Activated CD8-positive, alpha-beta memory T cell treated with anti-CD3 and anti-CD28 coated beads, Interleukin-2, amount 50 U/mL, for 24 hours (primary cell): ENCODE data around the gene PIP5K1B.

Source experiments
- DNase-seq: peaks from one replicate; pipeline ENCODE4 v3.0.0-alpha.2; 2020; ENCODE audit errors: extremely low read depth

Gene PIP5K1B

GRCh38 chr9:68951879-68952659 is 247.0 kb downstream of the PIP5K1B start:
- DNase-seq = no peak

DNA sequence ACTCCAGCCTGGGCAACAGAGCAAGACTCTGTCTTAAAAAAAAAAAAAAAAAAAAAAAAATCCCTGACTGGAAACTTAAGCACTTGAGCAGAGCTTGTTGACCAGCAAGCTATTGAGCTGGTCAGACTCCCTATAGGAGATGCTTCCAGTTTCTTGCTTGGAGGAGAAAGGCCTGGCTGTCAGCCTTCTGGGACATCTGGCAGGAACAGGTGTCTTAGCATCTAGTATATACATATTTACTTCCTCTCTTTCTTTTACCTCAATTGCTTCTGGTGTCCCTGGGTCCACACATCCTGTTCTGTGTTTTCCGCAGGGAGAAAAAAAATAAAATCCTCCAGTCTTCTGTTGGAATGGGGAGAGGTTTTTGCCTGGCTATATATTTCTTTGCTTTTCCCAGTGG is 248.7 kb downstream of the PIP5K1B start:
- no peak for DNase-seq

GRCh38 chr9:68955330-68955729 is 250.3 kb downstream of the PIP5K1B start:
- no peak for DNase-seq

DNA sequence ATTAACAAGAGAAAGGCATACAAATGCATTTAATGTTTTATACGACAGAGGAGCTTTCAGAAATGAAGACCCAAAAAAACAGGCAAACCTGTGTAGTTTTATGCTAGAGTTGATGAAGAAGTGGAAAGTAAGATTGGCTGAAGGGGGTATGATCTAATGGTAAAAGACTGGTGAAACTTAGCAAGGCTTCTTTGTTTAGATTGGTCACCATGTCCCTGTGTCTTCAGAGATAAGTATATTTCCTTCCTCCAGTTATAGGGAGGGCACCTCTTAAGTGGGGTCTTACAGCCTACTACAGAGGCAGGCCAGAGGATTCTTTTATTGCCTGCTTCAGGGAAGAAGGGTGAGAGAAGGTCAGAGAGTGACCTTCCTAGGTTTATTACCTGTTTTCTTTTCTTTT is 252.4 kb downstream of the PIP5K1B start:
- no peak for DNase-seq

GRCh38 chr9:68961587-68961986 is 256.5 kb downstream of the PIP5K1B start:
- no peak for DNase-seq

DNA sequence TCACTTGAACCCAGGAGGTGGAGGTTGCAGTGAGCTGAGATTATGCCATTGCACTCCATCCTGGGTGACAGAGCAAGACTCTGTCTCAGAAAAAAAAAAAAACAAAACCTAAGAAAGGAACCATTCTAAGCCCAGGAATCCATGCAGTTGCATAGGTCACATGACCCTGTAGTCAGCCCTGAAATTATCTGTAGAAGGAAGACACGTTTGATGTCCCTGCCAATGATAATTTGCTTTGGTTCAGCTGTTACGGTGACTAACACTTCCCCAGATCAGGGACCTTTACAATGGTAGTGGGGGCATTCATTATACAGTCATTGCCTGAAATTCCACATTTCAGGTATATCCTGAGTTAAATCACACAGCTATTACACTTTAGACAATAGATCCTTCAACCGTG is 258.4 kb downstream of the PIP5K1B start:
- no peak for DNase-seq

- DNase-seq = no peak
These were observed 259.1 kb downstream of the PIP5K1B start for GRCh38 chr9:68964102-68964541.

DNA sequence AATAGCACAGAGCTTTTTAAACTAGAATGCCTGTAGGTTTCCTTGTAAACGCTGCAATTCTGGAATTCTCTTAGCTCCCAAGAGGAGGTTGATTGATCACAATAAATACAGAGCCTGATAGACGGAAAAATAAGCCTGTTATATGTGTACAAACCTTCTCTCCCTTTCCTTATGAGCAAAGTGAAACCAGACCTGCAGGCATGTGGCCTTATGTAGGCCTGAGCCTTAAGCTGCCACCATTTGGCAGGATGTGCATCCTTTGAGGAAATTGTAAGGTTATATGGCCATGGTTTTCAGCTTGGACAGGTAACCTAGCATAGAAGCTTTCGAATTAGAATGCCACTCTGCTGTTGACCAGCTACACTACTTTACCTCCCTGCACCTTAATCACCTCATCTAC is 259.7 kb downstream of the PIP5K1B start:
- DNase-seq = no peak

GRCh38 chr9:68966496-68966944 is 261.5 kb downstream of the PIP5K1B start:
- no peak for DNase-seq

DNA sequence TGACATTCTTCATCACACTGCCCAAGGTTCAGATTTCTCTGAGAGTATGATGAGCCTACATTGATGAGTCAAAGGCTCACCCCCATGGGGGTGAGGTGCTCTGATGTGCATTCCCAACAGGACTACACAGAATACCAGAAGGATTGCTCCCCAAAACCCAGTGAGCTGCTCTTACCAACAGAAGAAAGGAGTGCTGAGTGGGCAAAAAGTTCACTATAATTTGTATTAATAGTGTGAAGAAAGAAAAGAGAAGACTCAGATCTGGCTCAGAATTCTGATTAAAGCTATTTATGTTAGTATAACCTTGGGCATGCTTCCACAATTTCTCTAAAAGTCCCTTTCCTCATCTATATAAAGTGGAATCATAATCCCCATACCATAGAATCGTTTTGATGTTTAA is 262.8 kb downstream of the PIP5K1B start:
- no peak for DNase-seq

DNA sequence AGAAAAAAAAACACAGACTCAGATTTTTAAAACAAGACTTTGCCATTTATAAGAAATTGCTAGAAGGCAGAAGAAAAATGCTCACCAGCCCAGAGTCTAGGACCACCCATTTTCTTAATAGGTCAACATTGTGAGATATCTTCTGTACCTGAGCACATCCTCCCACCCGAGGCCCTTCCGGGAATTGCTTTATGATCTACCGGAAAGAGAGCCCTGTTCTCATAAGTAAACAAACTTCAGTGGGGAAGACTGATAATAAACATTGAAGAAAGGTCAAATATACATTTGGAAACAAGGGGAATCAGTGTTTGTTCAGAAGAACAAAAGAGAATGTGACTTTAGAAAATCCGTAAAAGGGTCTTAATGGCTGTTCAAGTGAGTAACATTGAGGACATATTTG is 264.5 kb downstream of the PIP5K1B start:
- no peak for DNase-seq

DNA sequence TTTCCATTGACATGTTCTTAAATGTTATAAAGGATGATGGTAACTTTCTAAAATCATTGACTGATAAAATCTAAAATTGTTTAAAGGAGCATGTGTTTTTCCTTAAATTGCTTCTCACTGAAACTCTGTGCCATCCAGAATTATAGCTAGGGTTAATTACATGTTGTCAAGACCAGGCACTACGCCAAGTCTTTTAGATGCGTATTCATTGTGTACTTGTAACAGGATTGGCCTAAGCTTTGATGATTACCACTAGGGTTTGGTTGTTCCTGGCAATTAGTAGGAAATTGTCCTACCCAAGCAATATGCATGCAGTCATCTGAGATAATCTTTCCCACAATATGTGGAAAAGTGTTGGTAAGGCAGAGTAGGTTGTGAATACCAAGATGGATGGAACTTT is 265.1 kb downstream of the PIP5K1B start:
- no peak for DNase-seq

DNA sequence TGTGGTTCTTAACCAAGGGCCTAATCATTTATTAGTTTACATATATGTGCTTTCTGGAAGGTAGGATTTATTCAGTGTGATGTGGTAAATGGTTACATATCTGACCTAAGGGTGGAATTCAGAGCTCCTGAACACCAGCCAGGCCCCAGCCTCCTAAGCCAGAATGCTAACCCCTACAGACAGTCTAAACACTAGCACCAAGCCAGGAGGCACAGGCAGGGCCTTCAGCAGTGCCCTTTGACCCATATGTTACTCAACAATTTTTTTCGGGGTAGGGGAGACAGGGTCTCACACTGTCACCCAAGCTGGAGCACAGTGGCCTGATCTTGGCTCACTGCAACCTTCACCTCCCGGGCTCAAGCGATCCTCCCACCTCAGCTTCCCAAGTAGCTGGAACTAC is 268.6 kb downstream of the PIP5K1B start:
- no peak for DNase-seq

GRCh38 chr9:68974431-68974830 is 269.4 kb downstream of the PIP5K1B start:
- no peak for DNase-seq

DNA sequence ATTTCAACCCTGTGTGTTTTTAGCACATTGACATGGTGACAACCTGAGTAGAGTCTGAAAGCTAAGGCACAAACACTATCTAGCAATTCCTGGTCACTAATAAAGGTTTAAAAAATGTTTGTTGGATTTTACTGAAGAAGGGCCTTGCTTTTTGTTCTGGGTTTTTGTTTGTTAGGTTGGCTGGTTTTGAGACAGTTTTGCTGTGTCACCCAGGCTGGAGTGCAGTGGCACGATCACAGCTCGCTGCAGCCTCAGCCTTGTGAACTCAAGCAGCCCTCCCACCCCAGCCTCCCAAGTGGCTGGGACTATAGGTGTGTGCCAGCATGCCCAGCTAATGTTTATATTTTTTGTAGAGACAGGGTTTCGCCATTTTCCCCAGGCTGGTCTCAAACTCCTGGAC is 269.9 kb downstream of the PIP5K1B start:
- DNase-seq = no peak

GRCh38 chr9:68975365-68976043 is 270.5 kb downstream of the PIP5K1B start:
- no peak for DNase-seq

GRCh38 chr9:68978066-68978465 is 273.0 kb downstream of the PIP5K1B start:
- no peak for DNase-seq

DNA sequence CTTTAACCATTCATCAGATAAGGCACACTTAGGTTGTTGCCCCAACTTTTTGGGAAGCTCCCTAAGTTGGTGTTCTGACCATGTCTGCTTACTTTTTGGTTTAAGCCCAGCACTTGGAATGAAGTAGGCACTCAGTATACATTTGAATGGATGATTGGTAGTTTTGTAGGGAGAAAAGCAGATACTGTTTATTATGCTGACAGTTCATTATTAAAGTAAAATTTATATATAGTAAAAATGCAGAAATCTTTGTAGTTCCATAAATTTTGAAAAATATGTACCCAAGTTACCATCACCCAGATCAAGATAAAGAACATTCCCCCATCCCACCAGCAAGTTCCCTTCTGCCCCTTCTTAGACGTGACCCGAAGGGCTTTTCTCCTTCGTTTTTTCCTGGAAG is 273.5 kb downstream of the PIP5K1B start:
- DNase-seq = no peak

- no peak for DNase-seq
These were observed 274.7 kb downstream of the PIP5K1B start for GRCh38 chr9:68979538-68980314.

DNA sequence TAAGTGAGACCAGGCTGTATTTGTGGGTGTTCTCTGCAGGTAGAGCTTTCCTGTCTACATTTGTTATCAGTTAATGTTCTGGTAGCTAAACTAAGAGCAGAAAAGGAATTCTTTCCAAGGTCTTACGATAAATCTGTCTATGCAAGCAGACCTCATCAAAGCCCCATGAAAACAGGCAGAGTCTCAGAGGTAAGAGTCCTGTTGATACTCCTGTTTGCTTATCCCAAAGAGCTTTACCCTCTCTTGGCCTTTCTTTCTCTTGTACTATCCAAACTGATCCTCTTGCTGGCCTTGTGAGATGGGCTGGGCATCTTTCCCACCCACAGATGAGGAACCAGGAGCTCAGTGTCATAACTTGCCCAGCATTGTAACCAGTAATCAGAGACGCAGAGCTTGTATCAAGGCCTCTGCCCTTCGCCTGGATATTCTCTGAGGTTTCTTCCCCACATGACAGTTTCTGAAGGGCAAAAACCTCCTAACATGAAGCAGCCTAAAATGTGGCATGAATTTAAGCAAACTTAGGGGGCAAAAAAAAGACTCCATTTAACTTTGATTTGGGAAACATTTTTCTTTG is 275.4 kb downstream of the PIP5K1B start:
- DNase-seq = no peak

DNA sequence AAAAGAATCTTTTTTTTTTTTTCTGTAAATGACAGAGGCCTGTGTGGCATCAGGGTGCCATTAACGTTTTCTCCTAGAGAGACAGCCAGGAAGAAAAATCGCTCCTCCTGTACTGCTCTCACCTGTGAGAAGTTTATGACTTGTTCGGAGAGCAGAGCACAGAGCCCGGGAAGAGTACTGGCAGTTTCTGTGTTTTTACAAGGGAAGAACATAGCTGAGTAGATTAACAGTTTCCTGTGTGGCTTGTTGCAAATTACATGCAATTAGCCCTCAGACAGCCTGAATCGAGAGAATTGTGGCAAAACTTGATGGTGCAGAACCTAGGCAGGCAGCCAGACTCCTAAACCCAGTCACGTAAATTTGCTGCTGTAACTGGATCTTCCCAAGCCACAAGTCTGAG is 276.7 kb downstream of the PIP5K1B start:
- DNase-seq = no peak

DNA sequence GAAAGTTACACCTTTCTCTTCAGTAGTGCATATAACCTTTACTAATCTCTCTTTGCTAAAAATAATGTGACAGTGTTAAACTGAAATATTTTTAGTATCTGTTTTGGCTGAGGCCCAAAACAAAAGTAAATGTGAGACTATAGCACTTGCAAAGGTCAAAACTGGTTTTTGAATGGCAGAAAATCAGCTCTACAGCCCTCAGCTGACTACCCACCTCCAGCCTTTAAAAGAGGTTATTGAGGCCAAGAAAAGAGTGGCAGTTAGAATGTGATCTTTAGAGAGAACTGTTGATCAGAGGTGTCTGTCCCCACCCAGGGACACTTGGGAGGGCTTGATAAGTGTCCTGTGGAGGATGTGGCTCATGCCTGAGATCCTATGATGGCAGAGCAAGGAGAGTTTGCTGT is 278.0 kb downstream of the PIP5K1B start:
- DNase-seq = no peak
